Measurements from ENCODE around the gene GNG7.

The GNG7 gene

GRCh38 chr19:2702170-2703076 is at the start of gene GNG7:
GNG7 (minus strand) TSS chr19:2702694; CDS start chr19:2520688, 182,006 bp downstream.
- DNase-seq: peak; percentile 96

GRCh38 chr19:2751438-2751830 is 48.9 kb upstream of the GNG7 start:
- DNase-seq: no peak

GRCh38 chr19:2750808-2751437 is 48.4 kb upstream of the GNG7 start:
- DNase-seq: no peak

GRCh38 chr19:2747349-2747748 is 44.9 kb upstream of the GNG7 start:
- no peak for DNase-seq

GRCh38 chr19:2744113-2744512 is 41.6 kb upstream of the GNG7 start:
- DNase-seq: no peak

GRCh38 chr19:2743099-2743498 is 40.6 kb upstream of the GNG7 start:
- DNase-seq: no peak

GRCh38 chr19:2740314-2740656 is 37.8 kb upstream of the GNG7 start:
- DNase-seq: no peak

GRCh38 chr19:2739602-2740313 is 37.3 kb upstream of the GNG7 start, which contains the start of gene SLC39A3:
SLC39A3 (minus strand) TSS chr19:2740017; CDS start chr19:2737257, 2,760 bp downstream.
- peak; percentile 98 for DNase-seq

GRCh38 chr19:2736550-2737190 is 34.2 kb upstream of the GNG7 start:
- no peak for DNase-seq

- no peak for DNase-seq
Measured at GRCh38 chr19:2735374-2735773, 32.9 kb upstream of the GNG7 start.

- DNase-seq: no peak
Measured at GRCh38 chr19:2734589-2735288, 32.2 kb upstream of the GNG7 start.

GRCh38 chr19:2733930-2734588 is 31.6 kb upstream of the GNG7 start:
- peak; percentile 64 for DNase-seq

- DNase-seq: no peak
Measured at GRCh38 chr19:2732883-2733282, 30.4 kb upstream of the GNG7 start.

GRCh38 chr19:2732157-2732725 is 29.7 kb upstream of the GNG7 start:
- no peak for DNase-seq

- no peak for DNase-seq
Measured at GRCh38 chr19:2731181-2731995, 28.9 kb upstream of the GNG7 start.

- no peak for DNase-seq
Measured at GRCh38 chr19:2729943-2730818, 27.7 kb upstream of the GNG7 start.

GRCh38 chr19:2728783-2729387 is 26.4 kb upstream of the GNG7 start:
- DNase-seq: no peak

GRCh38 chr19:2727640-2727944 is 25.1 kb upstream of the GNG7 start:
- peak; percentile 63 for DNase-seq

- peak; percentile 29 for DNase-seq
Measured at GRCh38 chr19:2726904-2727639, 24.6 kb upstream of the GNG7 start.
